A549 (cell line): ENCODE results near the gene ZNF30.

Source experiments
- CEBPB ChIP-seq, 2 experiments: fragments of >200 bp in 1 of 2; sonication (Bioruptor Twin) in 1 of 2; formaldehyde crosslinking in 1 of 2; IDR thresholded peaks; 2 replicates each; pipeline ENCODE4 v1.6.1; 2012 to 2016
- EP300 ChIP-seq, 2 experiments: fragments of >200 bp; sonication (Bioruptor Twin); formaldehyde crosslinking; IDR thresholded peaks; 2 replicates in 1 of 2; 3 replicates in 1 of 2; pipeline ENCODE4 v1.6.1; 2016 to 2017
- ESRRA ChIP-seq: fragments of 150-350 bp; IDR thresholded peaks from 2 replicates; pipeline ENCODE4 v1.6.1; 2014; ENCODE audit warnings: mild to moderate bottlenecking, low read length, borderline replicate concordance
- FOSB ChIP-seq: fragments of 250-450 bp; sonication (Bioruptor Pico); IDR thresholded peaks from 2 replicates; pipeline ENCODE4 v1.5.0; 2020; ENCODE audit warnings: mild to moderate bottlenecking, moderate library complexity
- JUNB ChIP-seq: fragments of >200 bp; sonication (Bioruptor Twin); formaldehyde crosslinking; IDR thresholded peaks from 2 replicates; pipeline ENCODE4 v1.6.1; 2016
- KDM5A ChIP-seq: fragments of 200-600 bp; sonication (generic); IDR thresholded peaks from 2 replicates; pipeline ENCODE4 v1.6.1; 2016; ENCODE audit warnings: antibody characterized with exemption, mild to moderate bottlenecking
- NFE2L2 ChIP-seq: fragments of 150-350 bp; conservative IDR thresholded peaks from 2 replicates; pipeline ENCODE4 v1.6.1; 2014; ENCODE audit warnings: low read length
- POLR2A ChIP-seq: IDR thresholded peaks from 2 replicates; pipeline ENCODE4 v1.6.1; 2012; ENCODE audit warnings: mild to moderate bottlenecking, low read length
- POLR2AphosphoS2 ChIP-seq: conservative IDR thresholded peaks from 2 replicates; pipeline ENCODE4 v1.6.1; 2012; ENCODE audit warnings: low read length, improper control_type of control experiment, inconsistent platforms
- RFX5 ChIP-seq: fragments of 450-650 bp; IDR thresholded peaks from 2 replicates; pipeline ENCODE4 v1.7.1; 2014; ENCODE audit warnings: antibody characterized with exemption, mild to moderate bottlenecking, moderate library complexity
- SMC3 ChIP-seq: fragments of >200 bp; sonication (Bioruptor Twin); formaldehyde crosslinking; IDR thresholded peaks from 3 replicates; pipeline ENCODE4 v1.6.1; 2018; ENCODE audit warnings: inconsistent platforms
- TF ChIP-seq, protein P1 (sequence below): fragments of >200 bp; sonication (Bioruptor Twin); formaldehyde crosslinking; IDR thresholded peaks from 3 replicates; pipeline ENCODE4 v1.5.1; 2016
- TF ChIP-seq, protein P2 (sequence below): IDR thresholded peaks from 2 replicates; pipeline ENCODE4 v1.6.1; 2012
- TF ChIP-seq, protein P3 (sequence below): fragments of 450-650 bp; IDR thresholded peaks from 2 replicates; pipeline ENCODE4 v1.6.1; 2014; ENCODE audit warnings: antibody characterized with exemption

DNA sequence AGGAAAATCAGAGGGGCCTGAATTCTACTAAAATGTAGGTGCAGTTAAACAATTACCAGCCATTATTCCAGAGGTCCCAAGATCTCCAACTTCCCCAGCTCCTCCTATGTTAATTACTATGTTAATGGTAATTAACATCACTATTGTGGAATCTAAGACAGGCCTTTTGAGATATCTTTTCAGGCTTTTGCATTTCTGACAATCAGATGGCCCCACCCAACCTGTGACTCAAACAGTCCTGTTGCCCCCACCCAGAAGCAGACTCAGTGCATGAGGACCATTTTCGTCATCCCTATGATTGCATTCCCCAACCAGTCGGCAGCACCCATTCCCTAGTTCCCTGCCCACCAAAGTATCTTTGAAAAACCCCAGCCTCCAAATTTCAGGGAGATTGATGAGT, 8.5 kb upstream of the ZNF30 start:
- TF ChIP-seq, protein P1, sequence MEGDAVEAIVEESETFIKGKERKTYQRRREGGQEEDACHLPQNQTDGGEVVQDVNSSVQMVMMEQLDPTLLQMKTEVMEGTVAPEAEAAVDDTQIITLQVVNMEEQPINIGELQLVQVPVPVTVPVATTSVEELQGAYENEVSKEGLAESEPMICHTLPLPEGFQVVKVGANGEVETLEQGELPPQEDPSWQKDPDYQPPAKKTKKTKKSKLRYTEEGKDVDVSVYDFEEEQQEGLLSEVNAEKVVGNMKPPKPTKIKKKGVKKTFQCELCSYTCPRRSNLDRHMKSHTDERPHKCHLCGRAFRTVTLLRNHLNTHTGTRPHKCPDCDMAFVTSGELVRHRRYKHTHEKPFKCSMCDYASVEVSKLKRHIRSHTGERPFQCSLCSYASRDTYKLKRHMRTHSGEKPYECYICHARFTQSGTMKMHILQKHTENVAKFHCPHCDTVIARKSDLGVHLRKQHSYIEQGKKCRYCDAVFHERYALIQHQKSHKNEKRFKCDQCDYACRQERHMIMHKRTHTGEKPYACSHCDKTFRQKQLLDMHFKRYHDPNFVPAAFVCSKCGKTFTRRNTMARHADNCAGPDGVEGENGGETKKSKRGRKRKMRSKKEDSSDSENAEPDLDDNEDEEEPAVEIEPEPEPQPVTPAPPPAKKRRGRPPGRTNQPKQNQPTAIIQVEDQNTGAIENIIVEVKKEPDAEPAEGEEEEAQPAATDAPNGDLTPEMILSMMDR: no peak
- TF ChIP-seq POLR2AphosphoS2 (no peak), KDM5A (no peak), JUNB (no peak), SMC3 (no peak), FOSB (no peak), CEBPB (IDR thresholded peaks at IDR 0.05) (no peak), NFE2L2 (no peak), ESRRA (no peak), RFX5 (no peak), POLR2A (no peak), EP300 (IDR thresholded peaks at IDR 0.05) (no peak)
- TF ChIP-seq, protein P2, sequence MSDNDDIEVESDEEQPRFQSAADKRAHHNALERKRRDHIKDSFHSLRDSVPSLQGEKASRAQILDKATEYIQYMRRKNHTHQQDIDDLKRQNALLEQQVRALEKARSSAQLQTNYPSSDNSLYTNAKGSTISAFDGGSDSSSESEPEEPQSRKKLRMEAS: no peak
- TF ChIP-seq, protein P3, sequence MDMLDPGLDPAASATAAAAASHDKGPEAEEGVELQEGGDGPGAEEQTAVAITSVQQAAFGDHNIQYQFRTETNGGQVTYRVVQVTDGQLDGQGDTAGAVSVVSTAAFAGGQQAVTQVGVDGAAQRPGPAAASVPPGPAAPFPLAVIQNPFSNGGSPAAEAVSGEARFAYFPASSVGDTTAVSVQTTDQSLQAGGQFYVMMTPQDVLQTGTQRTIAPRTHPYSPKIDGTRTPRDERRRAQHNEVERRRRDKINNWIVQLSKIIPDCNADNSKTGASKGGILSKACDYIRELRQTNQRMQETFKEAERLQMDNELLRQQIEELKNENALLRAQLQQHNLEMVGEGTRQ: no peak
